ENCODE measurements around the gene RHOJ.
A peak's percentile ranks its signal among the peaks of the same experiment; 100 is the strongest.

- TF ChIP-seq POLR2AphosphoS5 (IDR thresholded peaks at IDR 0.05; ENCODE audit: insufficient read depth, low read depth, low read length) = no peak
- no peak for TF ChIP-seq EZH2 (IDR thresholded peaks at IDR 0.05; ENCODE audit: borderline replicate concordance, low read depth, low read length, severe bottlenecking)
- TF ChIP-seq CTCF (IDR thresholded peaks at IDR 0.05; ENCODE audit: extremely low read depth in 1 of 2, insufficient read depth in 1 of 2, low read depth in 1 of 2, low read length in 2 of 2) = peak; percentile 56 to 63
- no peak for TF ChIP-seq POLR2A (IDR thresholded peaks at IDR 0.05; ENCODE audit: low read depth, low read length)
- TF ChIP-seq MAX (IDR thresholded peaks at IDR 0.05; ENCODE audit: insufficient read depth, insufficient read length) = no peak
- peak; percentile 66 for TF ChIP-seq GATA2 (IDR thresholded peaks at IDR 0.05; ENCODE audit: insufficient read depth, insufficient read length, low read depth, low read length)
- TF ChIP-seq MYC (IDR thresholded peaks at IDR 0.05; ENCODE audit: low read depth, low read length) = no peak
- peak; percentile 16 for TF ChIP-seq JUN (IDR thresholded peaks at IDR 0.05; ENCODE audit: borderline replicate concordance, insufficient read depth, insufficient read length, low read depth)
Observed at GRCh38 chr14:63276492-63277342, 72.5 kb downstream of the RHOJ start.

All from endothelial cell of umbilical vein (primary cell).